H1 (cell line): Measurements from ENCODE around the gene AIG1.

Experiments
- CBX5 ChIP-seq: fragments of 300-800, 300-1000 bp; sonication (generic); IDR thresholded peaks from 2 replicates; pipeline ENCODE4 v1.7.1; 2016; ENCODE audit warnings: antibody characterized with exemption, low read length, low read depth
- CTCF ChIP-seq, 3 experiments: IDR thresholded peaks; 1 replicate in 2 of 3; 2 replicates in 1 of 3; pipeline versions ENCODE4 v1.5.1 to v1.6.1; 2011; ENCODE audit warnings: low read length in 3 of 3, mild to moderate bottlenecking in 3 of 3, inconsistent platforms in 2 of 3, low read depth in 1 of 3, moderate library complexity in 1 of 3; ENCODE audit not compliant: insufficient read depth in 1 of 3; ENCODE audit errors: control extremely low read depth in 1 of 3
- POLR2A ChIP-seq, 2 experiments: IDR thresholded peaks; 1 replicate in 1 of 2; 2 replicates in 1 of 2; pipeline ENCODE4 v1.6.1; 2011; ENCODE audit warnings: low read depth in 2 of 2, low read length in 2 of 2, mild to moderate bottlenecking in 2 of 2; ENCODE audit errors: control extremely low read depth in 1 of 2
- SIN3A ChIP-seq, 2 experiments: IDR thresholded peaks in 1 of 2; conservative IDR thresholded peaks in 1 of 2; 2 replicates each; pipeline ENCODE4 v1.6.1; 2011 to 2012; ENCODE audit warnings: low read length in 2 of 2, improper control_type of control experiment in 1 of 2, low read depth in 1 of 2, mild to moderate bottlenecking in 1 of 2
- SP1 ChIP-seq: IDR thresholded peaks from 2 replicates; pipeline ENCODE4 v1.6.1; 2011; ENCODE audit warnings: low read depth, low read length
- YY1 ChIP-seq: IDR thresholded peaks from 2 replicates; pipeline ENCODE4 v1.6.1; 2011; ENCODE audit warnings: low read depth, mild to moderate bottlenecking, low read length

DNA sequence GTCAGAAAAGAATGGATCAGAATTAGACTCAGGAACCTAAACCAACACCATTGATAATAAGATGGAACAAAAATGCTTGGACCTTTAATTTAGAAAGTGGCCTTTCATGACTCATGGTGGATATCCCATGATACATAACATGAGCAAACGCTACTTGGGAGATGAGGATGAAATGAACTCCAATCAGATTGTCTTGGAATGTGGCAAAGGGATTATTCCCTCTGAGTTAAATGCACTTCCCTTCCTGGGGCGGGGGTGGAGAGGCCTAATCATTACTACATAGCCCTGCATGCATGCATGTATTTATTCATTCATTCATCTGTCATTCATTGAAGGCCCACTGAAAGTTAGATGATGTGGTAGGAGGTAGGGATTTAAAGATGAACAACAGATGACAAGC lies 174.0 kb downstream of the AIG1 start:
- TF ChIP-seq POLR2A (IDR thresholded peaks at IDR 0.05; ENCODE audit: control extremely low read depth in 1 of 2, low read depth in 2 of 2, low read length in 2 of 2) (no peak), CBX5 (no peak), CTCF (IDR thresholded peaks at IDR 0.05; ENCODE audit: control extremely low read depth in 1 of 3, insufficient read depth in 1 of 3, low read depth in 1 of 3, low read length in 3 of 3) (no peak), YY1 (no peak), SP1 (no peak), SIN3A (conservative IDR thresholded peaks at IDR 0.05 in 1 of 2, IDR thresholded peaks at IDR 0.05 in 1 of 2; ENCODE audit: low read depth in 1 of 2, low read length in 2 of 2) (no peak)
